Measurements from ENCODE around the gene EIF3L.
"Not testable (repeated sequence)": the region's sequence is repeated elsewhere in the genome, so short reads cannot be mapped to it uniquely, and the experiment has no call there.

EIF3L gene

DNA sequence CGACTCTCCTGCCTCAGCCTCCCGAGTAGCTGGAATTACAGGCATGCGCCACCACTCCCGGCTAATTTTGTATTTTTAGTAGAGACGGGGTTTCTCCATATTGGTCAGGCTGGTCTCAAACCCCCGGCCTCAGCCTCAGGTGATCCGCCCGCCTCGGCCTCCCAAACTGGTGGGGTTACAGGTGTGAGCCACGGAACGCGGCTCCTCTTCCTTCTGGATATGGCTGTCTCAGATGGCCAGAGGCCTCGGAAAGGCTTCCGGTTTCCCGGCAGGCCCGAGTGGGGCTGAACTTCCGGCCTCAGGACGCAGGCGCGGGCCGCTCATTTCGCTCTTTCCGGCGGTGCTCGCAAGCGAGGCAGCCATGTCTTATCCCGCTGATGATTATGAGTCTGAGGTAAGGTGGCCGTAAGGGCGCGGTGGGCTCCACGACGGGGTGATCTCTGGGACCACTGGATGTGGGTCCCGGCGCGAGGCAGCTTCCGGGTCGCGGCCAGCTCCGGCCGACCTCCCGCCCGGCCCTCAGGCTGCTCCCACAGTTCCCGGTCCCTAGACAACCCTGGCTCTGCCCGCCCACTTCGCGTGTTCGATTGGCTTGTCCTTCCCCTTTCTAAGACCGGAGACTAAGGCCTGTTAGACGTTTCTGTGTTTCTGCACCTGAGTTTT is at the start of gene EIF3L:
Gene EIF3L, plus strand, starts transcription at position 331 of the 663 bp plus-strand sequence. Its CDS starts 31 bp downstream, at position 362.
- no peak for TF ChIP-seq CTCF (conservative IDR thresholded peaks at IDR 0.05; ENCODE audit: low read depth, low read length)
- H3K4me3 ChIP-seq (ENCODE audit: low read depth, low read length), result peak within 1 kb of the TSS; percentile 95
- peak; percentile 91 for DNase-seq (ENCODE audit: low read depth)

- not testable (repeated sequence) for DNase-seq (ENCODE audit: low read depth); H3K4me3 ChIP-seq (ENCODE audit: low read depth, low read length)
Measured at GRCh38 chr22:37799979-37800378, 49.2 kb upstream of the EIF3L start.

DNA sequence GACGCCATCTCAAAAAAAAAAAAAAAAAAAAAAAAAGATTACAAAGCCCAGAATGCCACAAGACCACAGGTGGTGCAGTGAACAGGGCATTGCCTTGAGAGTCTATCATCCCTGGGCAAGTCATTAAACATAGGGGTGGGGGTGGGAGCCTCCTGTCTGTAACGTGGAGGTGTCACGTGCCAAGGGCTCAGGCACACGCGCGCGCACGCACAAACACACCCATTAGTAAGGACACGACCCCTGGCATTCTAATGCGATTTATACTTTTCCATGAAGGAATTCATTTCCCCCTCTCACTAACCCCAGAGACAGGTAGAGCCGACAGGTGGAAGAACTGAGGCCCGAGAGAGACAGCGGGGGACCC is 47.3 kb upstream of the EIF3L start:
- peak overlapping the region; percentile 66 for H3K4me3 ChIP-seq (ENCODE audit: low read depth, low read length)
- no peak for TF ChIP-seq CTCF (conservative IDR thresholded peaks at IDR 0.05; ENCODE audit: low read depth, low read length)
- DNase-seq (ENCODE audit: low read depth), result no peak

GRCh38 chr22:37802310-37803194 is 46.7 kb upstream of the EIF3L start:
- peak; percentile 60 for DNase-seq (ENCODE audit: low read depth)
- peak overlapping the region; percentile 66 for H3K4me3 ChIP-seq (ENCODE audit: low read depth, low read length)
- no peak for TF ChIP-seq CTCF (conservative IDR thresholded peaks at IDR 0.05; ENCODE audit: low read depth, low read length)

DNA sequence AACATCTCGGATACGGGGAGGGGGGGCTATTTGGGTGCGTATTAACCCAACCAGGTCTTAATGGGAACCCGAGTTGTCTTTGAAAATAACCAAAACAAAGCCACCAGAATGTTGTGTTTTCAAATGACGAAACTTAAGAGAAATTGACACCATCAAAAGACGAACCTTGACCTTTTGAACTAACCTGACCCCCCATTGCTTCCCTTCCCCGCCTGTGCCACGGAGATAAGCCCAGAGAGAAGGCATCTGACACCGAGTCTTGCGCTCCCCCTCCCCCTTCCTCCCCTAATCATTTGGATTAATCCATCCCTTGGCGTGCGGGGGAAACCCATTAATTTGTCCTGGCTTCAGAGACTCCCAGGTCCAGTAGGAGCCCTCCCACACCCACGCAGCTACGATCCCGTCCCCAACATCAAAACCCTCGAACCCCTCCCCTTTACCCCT is 46.0 kb upstream of the EIF3L start:
- DNase-seq (ENCODE audit: low read depth), result no peak
- peak overlapping the region; percentile 66 for H3K4me3 ChIP-seq (ENCODE audit: low read depth, low read length)
- TF ChIP-seq CTCF (conservative IDR thresholded peaks at IDR 0.05; ENCODE audit: low read depth, low read length), result no peak

DNA sequence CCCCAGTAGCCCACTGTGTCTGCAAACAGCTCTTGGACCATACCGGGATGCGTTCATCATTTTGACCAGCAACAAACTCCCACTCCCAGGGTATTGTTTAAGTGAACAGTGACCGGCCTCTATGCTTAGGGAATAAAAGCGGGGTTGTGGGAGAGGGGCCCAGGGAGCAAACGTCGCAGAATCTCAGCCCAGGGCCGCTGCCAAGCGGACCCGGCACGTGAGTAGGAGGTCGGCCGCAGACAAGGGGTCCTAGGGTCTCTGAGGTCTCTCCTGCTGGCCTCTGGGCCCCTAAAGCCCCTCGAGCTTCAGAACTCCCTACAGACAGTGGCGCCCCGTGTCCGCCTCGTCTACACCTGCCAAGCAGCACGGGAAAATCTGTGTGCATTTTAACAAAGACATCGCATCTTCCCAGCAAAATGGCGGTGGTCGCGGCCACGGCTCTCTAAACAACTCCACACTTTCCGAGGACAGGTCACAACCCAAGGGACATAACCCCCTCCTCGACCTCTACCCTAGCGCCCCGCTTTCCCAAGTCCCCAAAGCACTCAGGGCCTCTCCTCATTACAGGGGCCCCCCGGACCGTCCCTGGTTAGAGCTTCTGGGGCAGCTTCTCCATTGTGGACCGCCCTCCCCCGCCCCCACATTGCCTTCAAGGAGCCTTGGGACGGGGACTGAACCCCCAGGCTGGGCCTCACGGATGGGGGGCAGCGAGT is 45.4 kb upstream of the EIF3L start:
- no peak for TF ChIP-seq CTCF (conservative IDR thresholded peaks at IDR 0.05; ENCODE audit: low read depth, low read length)
- DNase-seq (ENCODE audit: low read depth), result no peak
- no peak overlapping the region for H3K4me3 ChIP-seq (ENCODE audit: low read depth, low read length)

- peak overlapping the region; percentile 77 for H3K4me3 ChIP-seq (ENCODE audit: low read depth, low read length)
- no peak for DNase-seq (ENCODE audit: low read depth)
Measured at GRCh38 chr22:37804352-37804880, 44.8 kb upstream of the EIF3L start.

More at GRCh38 chr22:37804352-37804880, 44.8 kb upstream of the EIF3L start:
- no peak for TF ChIP-seq CTCF (conservative IDR thresholded peaks at IDR 0.05; ENCODE audit: low read depth, low read length)

Data from choroid plexus epithelial cell (primary cell).